HL-60/S4 treated with phorbol 12-myristate 13-acetate at 8.2 ng/mL for 4 days and 3 days (cell line): ENCODE results near the gene ASTL.

Source experiments
- in situ Hi-C: fragments of 300-500 bp; cut with MboI; formaldehyde crosslinking; loops from 2 replicates; pipeline ENCODE4 v1.15.0; 2022; ENCODE audit warnings: low sequenced_read_pairs

ASTL gene

GRCh38 chr2:96138179-96139145, at the start of gene ASTL:
ASTL (minus strand) TSS chr2:96138502; CDS start chr2:96138436, 66 bp downstream.
- in situ Hi-C loops, result no loop called here

DNA sequence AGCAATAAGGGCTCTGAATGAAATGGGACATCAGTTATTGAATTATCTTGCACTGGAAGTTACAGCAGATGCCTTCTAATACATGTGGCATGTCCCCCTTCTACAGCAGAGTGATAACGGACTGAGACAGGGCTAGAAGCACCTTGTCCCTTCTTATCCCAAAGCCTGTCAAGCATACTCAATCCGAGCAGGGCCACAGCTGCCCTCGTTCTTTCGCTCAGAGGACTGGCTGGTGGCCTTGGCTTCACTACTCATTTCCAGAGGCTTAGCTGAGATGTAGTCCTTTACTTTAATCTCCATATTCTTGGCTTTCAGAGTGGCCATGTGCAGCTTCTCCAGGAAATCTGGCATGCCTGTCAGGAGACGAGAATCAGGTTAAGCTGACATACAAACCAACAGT, 48.3 kb upstream of the ASTL start:
- in situ Hi-C loops, result loop anchor here (25.0 kb wide), 1 partner anchor 174 kb away; no protein-coding TSS in a partner anchor

DNA sequence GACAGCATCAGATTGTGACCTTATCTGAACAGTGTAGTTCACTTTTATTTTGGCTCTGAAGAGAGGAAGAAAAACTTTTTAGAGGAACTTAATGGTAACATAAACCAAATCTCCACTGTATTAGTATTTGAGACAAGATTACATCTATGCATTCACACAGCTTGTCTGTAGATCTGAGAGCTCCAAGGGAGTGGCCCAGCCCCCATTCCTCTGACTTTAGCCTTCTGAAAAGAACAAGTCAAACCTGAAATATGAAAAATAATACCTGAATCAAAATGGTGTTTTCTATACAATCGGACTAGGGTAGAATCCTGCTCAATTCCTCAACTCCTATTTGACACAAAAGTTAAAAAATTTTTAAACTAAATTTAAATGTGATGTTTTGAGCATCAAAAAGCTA, 47.2 kb upstream of the ASTL start:
- in situ Hi-C loops, result loop anchor here (25.0 kb wide), 1 partner anchor 173 kb away; no protein-coding TSS in a partner anchor

DNA sequence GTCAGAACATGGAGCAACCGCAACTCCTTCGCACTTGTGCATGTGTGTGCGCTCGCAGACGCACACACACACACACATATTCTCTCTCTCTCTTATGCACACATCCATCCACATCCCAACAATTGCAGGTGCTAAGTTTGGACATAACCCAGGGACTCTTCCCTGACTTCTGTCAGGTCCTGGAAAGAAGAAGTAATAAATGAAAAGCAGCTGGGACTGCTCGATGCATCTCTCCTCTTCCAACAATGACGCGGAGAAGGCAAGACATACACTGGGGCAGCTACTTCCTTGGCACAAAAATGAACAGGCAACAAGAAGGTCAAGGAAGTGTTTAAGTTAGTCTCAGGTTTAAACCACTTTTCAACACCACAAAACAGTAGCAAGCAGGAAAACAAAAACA, 46.7 kb upstream of the ASTL start:
- in situ Hi-C loops, result loop anchor here (25.0 kb wide), 1 partner anchor 173 kb away; no protein-coding TSS in a partner anchor

DNA sequence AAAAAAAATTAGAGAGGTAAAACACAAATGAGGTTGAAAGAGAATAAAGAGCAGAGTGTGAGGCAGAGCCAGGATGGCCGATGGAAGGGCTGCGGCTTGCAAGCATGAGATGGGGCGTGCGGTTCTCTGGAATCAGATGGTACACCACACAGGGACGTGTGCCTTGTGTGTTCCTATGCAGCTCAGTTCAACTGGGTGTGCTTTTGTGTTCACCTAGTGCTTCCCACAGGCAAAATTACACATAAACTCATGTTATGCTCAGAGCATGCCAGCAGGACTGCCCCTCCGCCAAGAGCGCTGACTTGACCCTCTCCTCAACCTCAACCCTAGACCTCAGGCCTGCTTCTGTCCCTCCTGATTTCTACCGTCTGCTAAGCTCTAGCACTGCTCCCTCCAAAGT, 45.9 kb upstream of the ASTL start:
- in situ Hi-C loops, result loop anchor here (25.0 kb wide), 1 partner anchor 172 kb away; no protein-coding TSS in a partner anchor

DNA sequence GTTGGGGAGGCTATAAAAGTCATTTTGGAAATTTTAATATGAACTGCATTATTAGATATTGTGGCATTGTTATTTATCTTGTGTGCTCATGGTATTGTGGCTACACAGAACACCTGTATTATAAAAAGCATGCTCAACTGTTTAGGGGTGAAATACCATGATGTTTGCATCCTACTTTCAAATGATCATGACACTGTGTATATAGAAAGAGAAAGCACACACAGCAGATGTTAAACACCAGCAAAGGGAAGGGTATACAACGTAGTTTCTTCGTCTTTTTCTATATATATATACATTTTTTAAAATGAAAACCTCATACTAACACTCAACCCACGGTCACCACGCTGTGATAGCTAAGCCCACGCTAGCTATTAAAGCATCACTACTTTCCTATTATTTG, 43.2 kb upstream of the ASTL start:
- in situ Hi-C loops, result loop anchor here (25.0 kb wide), 1 partner anchor 169 kb away; no protein-coding TSS in a partner anchor

GRCh38 chr2:96180521-96180920, 42.2 kb upstream of the ASTL start:
- in situ Hi-C loops, result loop anchor here (25.0 kb wide), 1 partner anchor 168 kb away; no protein-coding TSS in a partner anchor

GRCh38 chr2:96180002-96180401, 41.7 kb upstream of the ASTL start:
- in situ Hi-C loops, result loop anchor here (25.0 kb wide), 1 partner anchor 168 kb away; no protein-coding TSS in a partner anchor

DNA sequence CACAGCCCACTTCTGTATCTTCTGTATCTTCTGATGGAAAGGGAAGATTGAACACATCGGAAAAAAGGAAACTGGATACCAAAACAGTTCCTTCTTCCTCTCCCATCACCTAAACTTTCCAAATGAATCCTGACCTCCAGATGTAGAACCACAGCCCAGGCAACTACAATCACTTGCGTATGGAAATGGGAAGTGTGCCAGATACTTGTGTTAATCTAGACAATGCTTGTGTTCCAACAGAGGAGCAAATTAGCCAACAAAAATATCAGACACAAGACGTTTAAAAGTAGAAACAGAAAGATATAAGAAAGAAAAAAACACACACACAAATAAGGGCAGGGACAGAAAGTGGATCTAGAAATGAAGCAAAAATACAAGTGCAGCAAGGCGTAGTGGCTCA, 38.4 kb upstream of the ASTL start:
- in situ Hi-C loops, result loop anchor here (25.0 kb wide), 1 partner anchor 164 kb away; no protein-coding TSS in a partner anchor

DNA sequence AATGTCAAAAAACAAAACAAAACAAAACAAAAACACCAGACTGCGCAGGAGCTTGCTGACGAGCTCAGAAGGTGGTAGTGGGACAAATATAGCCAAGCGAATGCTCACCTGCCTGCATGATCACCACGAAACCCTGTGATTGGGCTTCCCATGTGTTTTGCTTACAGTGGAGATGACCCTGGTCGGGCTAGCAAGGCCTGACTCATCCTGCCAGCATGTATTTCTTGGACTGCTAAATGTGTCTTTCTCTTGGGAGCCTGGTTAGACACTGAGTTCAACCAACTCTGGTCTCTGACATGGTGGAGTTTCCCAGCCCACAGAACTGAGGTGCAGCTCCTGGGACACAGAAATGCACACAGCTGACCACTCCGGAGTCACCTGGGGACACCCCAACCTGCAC, 37.6 kb upstream of the ASTL start:
- in situ Hi-C loops, result loop anchor here (25.0 kb wide), 1 partner anchor 164 kb away; no protein-coding TSS in a partner anchor

DNA sequence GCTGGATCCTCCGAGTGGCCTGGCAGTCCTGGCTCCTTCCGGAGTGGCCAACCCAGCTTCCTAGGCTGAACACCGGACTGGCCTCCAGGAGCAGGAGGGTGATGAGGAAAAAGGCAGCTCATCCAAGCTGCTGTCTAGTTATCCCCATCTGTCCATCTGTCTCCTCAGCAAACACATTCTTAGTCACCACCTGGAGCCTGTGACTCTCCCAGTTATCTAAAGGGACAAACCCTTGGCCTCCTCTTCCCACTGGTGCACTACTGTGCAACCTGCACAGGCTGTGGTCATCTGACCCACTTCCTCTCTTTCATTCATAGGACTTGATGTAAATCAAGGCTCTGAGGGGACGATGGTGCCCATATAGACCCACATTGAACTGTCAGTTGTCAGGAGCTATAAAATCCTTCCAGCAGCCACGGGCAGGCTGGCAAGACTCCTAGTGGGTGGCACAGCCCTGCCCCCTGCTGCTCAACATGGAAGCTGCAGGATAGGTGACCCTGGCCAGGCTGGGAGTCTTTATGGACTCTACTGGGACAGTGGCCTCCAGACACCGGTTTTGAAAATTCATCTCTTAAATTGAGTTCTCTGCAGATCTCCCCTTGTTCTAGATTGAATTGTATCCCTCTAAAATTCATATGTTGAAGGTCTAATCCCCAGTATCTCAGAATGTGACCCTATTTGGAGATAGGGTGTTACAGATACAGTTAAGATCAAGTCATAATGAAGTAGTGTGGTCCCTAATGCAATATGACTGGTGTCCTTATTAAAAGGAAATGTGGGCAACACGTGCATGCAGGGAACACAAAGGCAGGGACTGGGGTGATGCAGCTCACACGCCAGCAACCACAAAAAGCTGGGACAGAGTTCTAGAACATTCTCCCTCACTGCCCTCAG, 36.2 kb upstream of the ASTL start:
- in situ Hi-C loops, result loop anchor here (25.0 kb wide), 1 partner anchor 162 kb away; no protein-coding TSS in a partner anchor

- in situ Hi-C loops, result no loop called here
These were observed 33.5 kb upstream of the ASTL start for GRCh38 chr2:96171831-96172230.

- in situ Hi-C loops, result no loop called here
These were observed 32.3 kb upstream of the ASTL start for GRCh38 chr2:96170626-96171025.

DNA sequence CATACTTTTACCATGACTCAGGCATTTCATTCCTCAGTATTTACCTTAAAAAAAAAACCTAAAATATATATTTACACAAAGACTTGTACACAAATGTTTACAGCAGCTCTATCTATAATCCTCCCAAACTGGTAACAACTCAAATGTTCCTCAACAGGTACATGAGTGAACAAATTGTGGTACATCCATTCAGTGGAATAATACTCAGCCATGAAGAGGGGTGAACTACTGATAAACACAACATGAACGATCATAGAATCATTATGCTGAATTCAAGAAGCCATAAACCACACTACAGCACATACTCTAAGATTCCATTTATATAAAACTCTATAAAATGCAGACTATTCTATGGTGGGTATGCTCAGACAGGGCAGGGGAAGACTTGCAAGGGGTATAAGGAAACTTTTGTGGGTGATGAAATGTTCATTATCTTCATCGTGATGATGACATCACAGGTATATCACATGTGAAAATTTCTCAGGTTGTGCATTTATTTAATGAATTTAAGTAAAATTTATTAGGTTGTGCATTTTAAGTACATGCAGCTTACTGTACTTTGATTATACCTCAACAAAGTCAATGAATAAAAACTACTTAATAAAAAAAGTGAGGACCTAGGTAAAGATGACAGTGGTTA, 31.7 kb upstream of the ASTL start:
- in situ Hi-C loops, result no loop called here

- in situ Hi-C loops, result no loop called here
These were observed 29.2 kb upstream of the ASTL start for GRCh38 chr2:96167407-96168013.

GRCh38 chr2:96164459-96165184, 26.3 kb upstream of the ASTL start:
- in situ Hi-C loops, result no loop called here

DNA sequence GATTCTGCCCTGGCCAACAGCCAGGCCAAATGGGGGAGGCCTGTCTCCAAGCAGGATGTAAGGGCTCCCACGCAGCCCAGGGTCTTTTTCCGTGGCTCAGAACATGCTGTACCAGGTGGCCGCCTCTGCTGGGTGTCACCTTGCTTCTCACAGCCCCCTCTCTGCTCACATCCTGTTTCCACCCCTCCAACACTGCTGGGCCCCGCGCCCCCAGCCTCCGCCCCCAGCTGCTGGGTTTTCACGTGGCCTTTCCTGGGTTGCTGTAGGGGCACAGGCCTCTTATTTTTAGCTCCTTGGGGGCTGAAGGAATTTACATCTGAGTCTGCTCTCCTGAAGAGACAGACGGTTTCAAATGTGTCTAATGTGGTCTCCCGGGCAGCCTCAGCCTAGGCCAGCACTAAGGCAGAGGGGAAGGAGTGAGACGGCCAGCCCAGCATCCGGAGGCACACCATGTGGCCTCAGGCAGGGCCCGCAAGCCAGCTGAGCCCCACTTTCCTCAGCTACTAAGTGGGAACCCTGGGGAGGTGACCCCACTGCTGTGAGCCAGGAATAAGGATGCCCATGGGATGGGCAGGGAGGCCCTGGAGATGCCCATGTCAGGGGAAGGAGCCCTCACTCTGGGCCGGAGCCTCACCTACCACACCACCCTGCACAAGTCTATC, 25.6 kb upstream of the ASTL start:
- in situ Hi-C loops, result no loop called here

DNA sequence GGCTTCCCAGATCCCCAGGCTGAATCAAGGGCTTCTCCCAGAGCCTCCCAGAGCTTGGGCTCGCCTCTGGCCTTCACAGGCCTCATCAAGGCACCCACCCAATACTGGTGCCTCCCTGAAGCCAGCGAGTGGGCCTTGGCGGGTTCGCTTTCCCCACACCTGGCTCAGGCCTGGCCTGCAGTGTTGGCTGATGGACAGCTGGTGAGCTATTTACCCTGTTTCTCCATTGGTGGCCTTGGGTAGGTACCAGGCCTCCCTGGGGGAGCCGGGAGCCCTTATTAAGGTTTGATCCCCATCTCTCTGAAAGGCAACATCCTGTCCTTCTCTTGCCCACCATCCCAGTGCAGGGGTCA, 25.1 kb upstream of the ASTL start:
- in situ Hi-C loops, result no loop called here

DNA sequence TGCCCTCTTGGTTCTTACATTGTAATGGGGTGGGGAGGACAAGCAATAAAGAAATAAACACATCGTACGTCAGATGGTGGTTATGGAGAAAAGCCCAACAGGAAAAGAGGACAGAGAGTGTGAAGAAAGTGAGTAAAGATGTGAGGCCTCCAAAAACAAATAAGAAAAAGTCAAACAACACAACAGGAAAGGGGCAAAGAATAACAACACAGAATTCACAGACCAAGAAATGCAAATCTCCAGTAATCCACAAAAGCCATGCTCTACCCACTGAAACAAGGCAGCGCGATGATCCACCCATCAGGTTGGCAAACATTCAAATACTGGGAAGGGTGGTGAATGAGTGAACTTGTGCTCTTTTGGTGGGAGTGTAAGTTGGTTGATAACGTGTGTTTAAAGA, 23.6 kb upstream of the ASTL start:
- in situ Hi-C loops, result no loop called here
